ENCODE results near the gene OR5T2. TPM values are rescaled to one million over a fixed set of nuclear protein-coding genes. Genes with fewer than 3 reads are reported as not detected.

OR5T2 gene
- total RNA-seq, 4 donors from 2014 or later = not detected

GRCh38 chr11:56207790-56208189, 26.3 kb downstream of the OR5T2 start:
- TF ChIP-seq POLR2A (IDR thresholded peaks at IDR 0.05) (no peak), POLR2AphosphoS5 (IDR thresholded peaks at IDR 0.05) (no peak), EP300 (IDR thresholded peaks at IDR 0.05) (no peak), CTCF (IDR thresholded peaks at IDR 0.05) (no peak)
- WGBS = 55% methylated on average over 1 of the region's 1 CpG
- DNase-seq (ENCODE audit: low spot score in 2 of 2) = no peak

GRCh38 chr11:56197367-56197766, 36.7 kb downstream of the OR5T2 start:
- no peak for TF ChIP-seq CTCF (IDR thresholded peaks at IDR 0.05)
- no peak for TF ChIP-seq POLR2A (IDR thresholded peaks at IDR 0.05)
- TF ChIP-seq POLR2AphosphoS5 (IDR thresholded peaks at IDR 0.05) = no peak
- no peak for TF ChIP-seq EP300 (IDR thresholded peaks at IDR 0.05)
- no peaks in the 10 kb centered on the region for H3K27me3 ChIP-seq
- no peaks in the 10 kb centered on the region for H3K36me3 ChIP-seq
- 67% methylated on average over 2 of the region's 2 CpGs for WGBS
- DNase-seq (ENCODE audit: low spot score in 2 of 2) = no peak
- H3K4me3 ChIP-seq = no peak overlapping the region
- no peaks in the 10 kb centered on the region for H3K4me1 ChIP-seq
- no peak overlapping the region for H3K27ac ChIP-seq
- no peaks in the 10 kb centered on the region for H3K9me3 ChIP-seq

More at GRCh38 chr11:56207790-56208189, 26.3 kb downstream of the OR5T2 start:
- Histone ChIP-seq H3K36me3 (no peaks in the 10 kb centered on the region), H3K9me3 (no peaks in the 10 kb centered on the region), H3K27ac (no peak overlapping the region), H3K4me1 (no peaks in the 10 kb centered on the region), H3K27me3 (no peaks in the 10 kb centered on the region), H3K4me3 (no peak overlapping the region)

GRCh38 chr11:56196705-56197104, 37.4 kb downstream of the OR5T2 start:
- Histone ChIP-seq H3K4me1 (no peaks in the 10 kb centered on the region), H3K4me3 (no peak overlapping the region), H3K27me3 (no peaks in the 10 kb centered on the region), H3K36me3 (no peaks in the 10 kb centered on the region), H3K9me3 (peaks cover 4% of the 10 kb centered on the region), H3K27ac (no peak overlapping the region)
- DNase-seq (ENCODE audit: low spot score in 2 of 2) = no peak
- TF ChIP-seq POLR2A (IDR thresholded peaks at IDR 0.05) = no peak
- 82% methylated on average over 3 of the region's 3 CpGs for WGBS

GRCh38 chr11:56188602-56189001, 45.5 kb downstream of the OR5T2 start:
- 90% methylated on average over 3 of the region's 3 CpGs for WGBS

GRCh38 chr11:56183459-56183858, 50.6 kb downstream of the OR5T2 start:
- H3K36me3 ChIP-seq = no peaks in the 10 kb centered on the region
- no peaks in the 10 kb centered on the region for H3K4me1 ChIP-seq
- H3K27ac ChIP-seq = no peak overlapping the region
- H3K4me3 ChIP-seq = no peak overlapping the region
- TF ChIP-seq POLR2AphosphoS5 (IDR thresholded peaks at IDR 0.05) (no peak), POLR2A (IDR thresholded peaks at IDR 0.05) (no peak), CTCF (IDR thresholded peaks at IDR 0.05) (no peak), EP300 (IDR thresholded peaks at IDR 0.05) (no peak)
- H3K27me3 ChIP-seq = no peaks in the 10 kb centered on the region
- peaks cover 6% of the 10 kb centered on the region for H3K9me3 ChIP-seq
- DNase-seq (ENCODE audit: low spot score in 2 of 2) = no peak

More at GRCh38 chr11:56188602-56189001, 45.5 kb downstream of the OR5T2 start:
- TF ChIP-seq POLR2AphosphoS5 (IDR thresholded peaks at IDR 0.05) = no peak
- TF ChIP-seq CTCF (IDR thresholded peaks at IDR 0.05) = no peak
- no peak for TF ChIP-seq POLR2A (IDR thresholded peaks at IDR 0.05)
- TF ChIP-seq EP300 (IDR thresholded peaks at IDR 0.05) = no peak
- Histone ChIP-seq H3K4me1 (no peaks in the 10 kb centered on the region), H3K4me3 (no peak overlapping the region), H3K27me3 (no peaks in the 10 kb centered on the region), H3K9me3 (peaks cover 19% of the 10 kb centered on the region), H3K36me3 (no peaks in the 10 kb centered on the region), H3K27ac (no peak overlapping the region)
- DNase-seq (ENCODE audit: low spot score in 2 of 2) = no peak

Other genes starting within 250 kb of the OR5T2 start
- gene OR5F1, start 239.6 kb downstream of the OR5T2 start, total RNA-seq = not detected
- not detected for gene OR5AS1, start 206.6 kb downstream of the OR5T2 start, total RNA-seq
- gene OR8I2, start 140.9 kb downstream of the OR5T2 start, total RNA-seq = not detected
- gene OR8H2, start 130.6 kb downstream of the OR5T2 start, total RNA-seq = not detected
- not detected for gene OR8H3, start 111.9 kb downstream of the OR5T2 start, total RNA-seq
- not detected for gene OR8J3, start 94.1 kb downstream of the OR5T2 start, total RNA-seq
- gene OR8K5, start 73.9 kb downstream of the OR5T2 start, total RNA-seq = not detected
- not detected for gene OR5J2, start 57.6 kb downstream of the OR5T2 start, total RNA-seq
- gene OR5T3, start 18.0 kb upstream of the OR5T2 start, total RNA-seq = not detected
- gene OR5T1, start 39.9 kb upstream of the OR5T2 start, total RNA-seq = not detected
- not detected for gene OR8H1, start 58.0 kb upstream of the OR5T2 start, total RNA-seq
- not detected for gene OR8K3, start 80.9 kb upstream of the OR5T2 start, total RNA-seq
- not detected for gene OR8K1, start 111.8 kb upstream of the OR5T2 start, total RNA-seq
- not detected for gene OR8J1, start 120.0 kb upstream of the OR5T2 start, total RNA-seq
- gene OR8U1, start 141.4 kb upstream of the OR5T2 start, total RNA-seq = not detected
- gene OR5AL1, start 178.4 kb upstream of the OR5T2 start, total RNA-seq = not detected
- not detected for gene OR5M3, start 239.1 kb upstream of the OR5T2 start, total RNA-seq